HepG2 (cell line): ENCODE measurements around the gene MC3R. TPM values are rescaled to one million over a fixed set of nuclear protein-coding genes. Genes with fewer than 3 reads are reported as not detected.

Experiments used
- ATAC-seq: fragments of 200-7000 bp; cut with Tn5 transposase; 3 replicates; pipeline ENCODE4 v1.9.1; 2020; ENCODE audit warnings: mild to moderate bottlenecking, moderate library complexity
- BruUV-seq: library from RNA; stranded (reverse); fragments of 400-500 nt; replicated peaks from 2 replicates; lab custom pipeline; 2021; lab: Mats Ljungman, UMichigan
- CTCF ChIA-PET: fragments of 300-600 bp; formaldehyde crosslinking; extraction: SDS; loops from one replicate; lab custom pipeline; 2021; ENCODE audit warnings: low total read pairs, inconsistent platforms, low intra/inter-chr PET ratio; lab: Yijun Ruan, JAX
- POLR2A ChIA-PET: fragments of 350-600 bp; sonication (Branson Sonifier 250); formaldehyde crosslinking; loops from one replicate; lab custom pipeline; 2020; ENCODE audit warnings: antibody characterized with exemption, inconsistent platforms; lab: Yijun Ruan, JAX
- DNase-seq: peaks from one replicate; pipeline ENCODE4 v3.0.0-alpha.2; 2015; ENCODE audit warnings: low spot score
- FAIRE-seq: peaks from 3 replicates; lab custom pipeline; 2011; peaks lifted over from hg19 to GRCh38; lab: Jason Lieb, UNC
- H2AFZ ChIP-seq: one replicate; pipeline ENCODE4 v1.6.1; 2011; ENCODE audit warnings: low read length, inconsistent platforms
- H3K27ac ChIP-seq: fragments of 300-600 bp; 3 replicates; pipeline ENCODE4 v1.8.0; 2011; ENCODE audit warnings: mixed run types, mild to moderate bottlenecking, mixed read lengths, low read length, inconsistent platforms; ENCODE audit not compliant: insufficient read depth; ENCODE audit errors: extremely low read length
- H3K27me3 ChIP-seq, 2 experiments: fragments of 200-600 bp in 1 of 2; 2 replicates in 1 of 2; 3 replicates in 1 of 2; pipeline versions ENCODE4 v1.6.0 to v1.8.0; 2011; ENCODE audit warnings: low read length in 2 of 2, mild to moderate bottlenecking in 2 of 2, moderate library complexity in 2 of 2, inconsistent platforms in 1 of 2; ENCODE audit not compliant: insufficient read depth in 2 of 2, control insufficient read depth in 1 of 2
- H3K36me3 ChIP-seq, 2 experiments: fragments of 200-600 bp in 1 of 2; replicated peaks in 1 of 2; 2 replicates in 1 of 2; 3 replicates in 1 of 2; pipeline versions ENCODE4 v1.5.1 to v1.8.0; 2011; ENCODE audit warnings: low read length in 2 of 2, inconsistent platforms in 1 of 2; ENCODE audit not compliant: insufficient read depth in 2 of 2, control insufficient read depth in 1 of 2
- H3K4me1 ChIP-seq: 2 replicates; pipeline ENCODE4 v1.5.1; 2012; ENCODE audit warnings: low read length, inconsistent platforms; ENCODE audit not compliant: insufficient read depth
- H3K4me2 ChIP-seq: 2 replicates; pipeline ENCODE4 v1.6.0; 2011; ENCODE audit warnings: low read depth, low read length, inconsistent platforms
- H3K4me3 ChIP-seq, 3 experiments: fragments of 200-600 bp in 1 of 3; sonication (generic), shearing (Covaris generic) in 1 of 3; replicated peaks in 1 of 3; 2 replicates each; pipeline ENCODE4 v1.5.1; 2011 to 2016; ENCODE audit warnings: low read length in 3 of 3, inconsistent platforms in 2 of 3, low read depth in 2 of 3, mild to moderate bottlenecking in 2 of 3, control low read depth in 1 of 3, mixed read lengths in 1 of 3; ENCODE audit not compliant: insufficient read depth in 1 of 3
- H3K79me2 ChIP-seq: one replicate; pipeline ENCODE4 v1.6.1; 2011; ENCODE audit warnings: low read length, inconsistent platforms; ENCODE audit not compliant: insufficient read depth
- H3K9ac ChIP-seq: 2 replicates; pipeline ENCODE4 v1.6.0; 2011; ENCODE audit warnings: mild to moderate bottlenecking, low read depth, low read length, inconsistent platforms; ENCODE audit not compliant: insufficient read depth
- H3K9me3 ChIP-seq: 2 replicates; pipeline ENCODE4 v1.5.1; 2012; ENCODE audit warnings: mild to moderate bottlenecking, low read length
- H4K20me1 ChIP-seq: 2 replicates; pipeline ENCODE4 v1.6.0; 2011; ENCODE audit warnings: inconsistent platforms, mild to moderate bottlenecking, low read length, moderate library complexity; ENCODE audit not compliant: insufficient read depth
- ARNT ChIP-seq: fragments of 450-650 bp; IDR thresholded peaks from 2 replicates; pipeline ENCODE4 v1.6.1; 2017
- ATF7 ChIP-seq, 2 experiments: fragments of 450-650 bp in 1 of 2; sonication (generic) in 1 of 2; formaldehyde crosslinking in 1 of 2; IDR thresholded peaks; 2 replicates each; pipeline versions ENCODE4 v1.4.0 to v1.6.1; 2016 to 2020; ENCODE audit warnings: antibody characterized with exemption in 1 of 2, mild to moderate bottlenecking in 1 of 2, missing genetic modification reagents in 1 of 2
- CEBPB ChIP-seq: IDR thresholded peaks from 2 replicates; pipeline ENCODE4 v1.6.1; 2011; ENCODE audit warnings: low read depth, low read length, improper control_type of control experiment, borderline replicate concordance
- ELF4 ChIP-seq: sonication (generic); formaldehyde crosslinking; IDR thresholded peaks from 2 replicates; pipeline ENCODE4 v1.5.0; 2020; ENCODE audit warnings: missing genetic modification reagents, mild to moderate bottlenecking, moderate library complexity, borderline replicate concordance
- FOXC1 ChIP-seq: sonication (generic); formaldehyde crosslinking; IDR thresholded peaks from 2 replicates; pipeline ENCODE4 v1.8.0; 2022; ENCODE audit warnings: mild to moderate bottlenecking, missing genetic modification reagents, borderline replicate concordance
- GATA4 ChIP-seq: sonication (generic); IDR thresholded peaks from 2 replicates; pipeline ENCODE4 v1.6.1; 2016; ENCODE audit warnings: antibody characterized with exemption, low read depth, borderline replicate concordance
- SIX4 ChIP-seq: sonication (generic); formaldehyde crosslinking; IDR thresholded peaks from 2 replicates; pipeline ENCODE4 v1.4.0; 2020; ENCODE audit warnings: missing genetic modification reagents
- SRSF9 ChIP-seq: fragments of 200-400 bp; formaldehyde crosslinking; IDR thresholded peaks from 2 replicates; pipeline ENCODE4 v1.6.1; 2018; ENCODE audit warnings: borderline replicate concordance, mild to moderate bottlenecking, low read depth, low read length; ENCODE audit not compliant: insufficient read depth, poor library complexity, severe bottlenecking
- ZNF136 ChIP-seq: sonication (generic); formaldehyde crosslinking; IDR thresholded peaks from 2 replicates; pipeline ENCODE4 v1.8.1; 2022; ENCODE audit warnings: low read depth, mild to moderate bottlenecking, moderate library complexity, missing genetic modification reagents
- ZNF546 ChIP-seq: sonication (generic); formaldehyde crosslinking; conservative IDR thresholded peaks from 2 replicates; pipeline ENCODE4 v1.8.1; 2023; ENCODE audit warnings: mild to moderate bottlenecking, missing genetic modification reagents
- in situ Hi-C: cut with HindIII; loops from 2 replicates; pipeline ENCODE4 v1.10.0; 2017; ENCODE audit warnings: low pct_unique_long_range_greater_than_20kb; ENCODE audit not compliant: extremely low pct_ligation_motif_present
- intact Hi-C: fragments of 100-400 bp; cut with micrococcal nuclease; formaldehyde crosslinking; loops from one replicate; pipeline ENCODE4 v1.10.0; 2022; ENCODE audit not compliant: unreplicated experiment
- polyA plus RNA-seq, 8 experiments: library from polyadenylated mRNA; depleted of rRNA in 3 of 8; stranded (reverse) in 7 of 8; unstranded in 1 of 8; fragments of >200 nt; fragmentation: Illumina TruSeq in 4 of 8; extraction: Trizol in 4 of 8; gene quantifications; 2 replicates each; pipeline versions ENCODE4 v1.2.1 to v1.2.3, GENCODE V29; 2011 to 2016; ENCODE audit warnings: low read depth in 4 of 8, missing spikeins in 1 of 8, mixed read lengths in 1 of 8; ENCODE audit not compliant: insufficient read depth in 1 of 8
- total RNA-seq, 5 experiments: library from RNA; depleted of rRNA; stranded (reverse); fragments of >200 nt; fragmentation: Illumina TruSeq; extraction: Trizol; gene quantifications; 2 replicates each; pipeline ENCODE4 v1.2.3, GENCODE V29; 2016; ENCODE audit warnings: low read depth in 1 of 5
- TF ChIP-seq, protein P1 (sequence below): sonication (generic); formaldehyde crosslinking; IDR thresholded peaks from 2 replicates; pipeline ENCODE4 v1.4.0; 2020; ENCODE audit warnings: mild to moderate bottlenecking, missing genetic modification reagents, borderline replicate concordance
- TF ChIP-seq, protein P2 (sequence below): IDR thresholded peaks from 2 replicates; pipeline ENCODE4 v1.6.1; 2016; ENCODE audit warnings: low read depth, control low read depth
- TF ChIP-seq, protein P3 (sequence below): sonication (generic); formaldehyde crosslinking; conservative IDR thresholded peaks from 2 replicates; pipeline ENCODE4 v1.4.0; 2020; ENCODE audit warnings: missing genetic modification reagents

The MC3R gene
- total and polyA plus RNA-seq, 2 of the 13 experiments (the other 11 are each of a cell fraction or from before 2014, with no cell fraction given): not detected

DNA sequence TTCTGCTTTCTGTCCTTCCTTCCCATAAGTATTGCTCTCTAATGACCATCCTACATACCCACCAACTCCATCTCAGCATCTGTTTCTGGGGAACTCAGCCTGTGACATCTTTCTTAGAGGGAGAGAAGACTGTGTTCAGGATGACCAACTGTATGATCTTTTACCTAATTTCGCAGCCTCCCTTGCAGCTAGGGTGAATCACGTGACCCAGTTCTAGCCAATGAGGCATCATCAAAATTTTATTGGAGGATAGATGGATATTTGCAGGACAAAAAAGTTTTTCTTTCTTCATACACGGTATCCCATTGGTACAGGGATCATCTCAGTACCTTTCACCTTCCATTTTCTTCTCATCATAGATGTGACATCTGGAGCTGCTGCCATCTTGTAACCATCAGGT lies 14.4 kb upstream of the MC3R start (continued):
- TF ChIP-seq, protein P1, sequence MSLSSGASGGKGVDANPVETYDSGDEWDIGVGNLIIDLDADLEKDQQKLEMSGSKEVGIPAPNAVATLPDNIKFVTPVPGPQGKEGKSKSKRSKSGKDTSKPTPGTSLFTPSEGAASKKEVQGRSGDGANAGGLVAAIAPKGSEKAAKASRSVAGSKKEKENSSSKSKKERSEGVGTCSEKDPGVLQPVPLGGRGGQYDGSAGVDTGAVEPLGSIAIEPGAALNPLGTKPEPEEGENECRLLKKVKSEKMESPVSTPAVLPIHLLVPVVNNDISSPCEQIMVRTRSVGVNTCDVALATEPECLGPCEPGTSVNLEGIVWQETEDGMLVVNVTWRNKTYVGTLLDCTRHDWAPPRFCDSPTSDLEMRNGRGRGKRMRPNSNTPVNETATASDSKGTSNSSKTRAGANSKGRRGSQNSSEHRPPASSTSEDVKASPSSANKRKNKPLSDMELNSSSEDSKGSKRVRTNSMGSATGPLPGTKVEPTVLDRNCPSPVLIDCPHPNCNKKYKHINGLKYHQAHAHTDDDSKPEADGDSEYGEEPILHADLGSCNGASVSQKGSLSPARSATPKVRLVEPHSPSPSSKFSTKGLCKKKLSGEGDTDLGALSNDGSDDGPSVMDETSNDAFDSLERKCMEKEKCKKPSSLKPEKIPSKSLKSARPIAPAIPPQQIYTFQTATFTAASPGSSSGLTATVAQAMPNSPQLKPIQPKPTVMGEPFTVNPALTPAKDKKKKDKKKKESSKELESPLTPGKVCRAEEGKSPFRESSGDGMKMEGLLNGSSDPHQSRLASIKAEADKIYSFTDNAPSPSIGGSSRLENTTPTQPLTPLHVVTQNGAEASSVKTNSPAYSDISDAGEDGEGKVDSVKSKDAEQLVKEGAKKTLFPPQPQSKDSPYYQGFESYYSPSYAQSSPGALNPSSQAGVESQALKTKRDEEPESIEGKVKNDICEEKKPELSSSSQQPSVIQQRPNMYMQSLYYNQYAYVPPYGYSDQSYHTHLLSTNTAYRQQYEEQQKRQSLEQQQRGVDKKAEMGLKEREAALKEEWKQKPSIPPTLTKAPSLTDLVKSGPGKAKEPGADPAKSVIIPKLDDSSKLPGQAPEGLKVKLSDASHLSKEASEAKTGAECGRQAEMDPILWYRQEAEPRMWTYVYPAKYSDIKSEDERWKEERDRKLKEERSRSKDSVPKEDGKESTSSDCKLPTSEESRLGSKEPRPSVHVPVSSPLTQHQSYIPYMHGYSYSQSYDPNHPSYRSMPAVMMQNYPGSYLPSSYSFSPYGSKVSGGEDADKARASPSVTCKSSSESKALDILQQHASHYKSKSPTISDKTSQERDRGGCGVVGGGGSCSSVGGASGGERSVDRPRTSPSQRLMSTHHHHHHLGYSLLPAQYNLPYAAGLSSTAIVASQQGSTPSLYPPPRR (CRISPR knock-in tag): no peak
- no peak for TF ChIP-seq FOXC1 (CRISPR knock-in tag)
- TF ChIP-seq, protein P2, sequence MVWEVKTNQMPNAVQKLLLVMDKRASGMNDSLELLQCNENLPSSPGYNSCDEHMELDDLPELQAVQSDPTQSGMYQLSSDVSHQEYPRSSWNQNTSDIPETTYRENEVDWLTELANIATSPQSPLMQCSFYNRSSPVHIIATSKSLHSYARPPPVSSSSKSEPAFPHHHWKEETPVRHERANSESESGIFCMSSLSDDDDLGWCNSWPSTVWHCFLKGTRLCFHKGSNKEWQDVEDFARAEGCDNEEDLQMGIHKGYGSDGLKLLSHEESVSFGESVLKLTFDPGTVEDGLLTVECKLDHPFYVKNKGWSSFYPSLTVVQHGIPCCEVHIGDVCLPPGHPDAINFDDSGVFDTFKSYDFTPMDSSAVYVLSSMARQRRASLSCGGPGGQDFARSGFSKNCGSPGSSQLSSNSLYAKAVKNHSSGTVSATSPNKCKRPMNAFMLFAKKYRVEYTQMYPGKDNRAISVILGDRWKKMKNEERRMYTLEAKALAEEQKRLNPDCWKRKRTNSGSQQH: no peak

DNA sequence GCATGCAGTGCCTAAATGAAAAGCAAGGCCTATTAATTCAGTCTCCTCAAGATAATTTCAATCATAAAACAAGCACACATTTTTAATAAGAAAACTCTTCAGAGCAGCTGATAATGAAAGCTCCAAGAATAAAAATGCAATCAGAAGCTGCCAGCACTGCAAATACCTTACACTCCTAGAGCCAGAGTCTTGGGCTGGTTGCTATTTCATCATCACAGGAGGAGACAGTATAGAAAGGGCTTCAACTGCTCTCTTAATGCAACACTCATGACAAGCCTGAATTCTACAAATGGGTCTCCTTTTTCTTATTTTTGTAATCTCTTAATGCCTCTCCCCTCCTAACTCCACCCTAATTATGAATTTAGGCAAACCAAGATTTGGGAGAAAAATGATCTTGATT lies 11.2 kb upstream of the MC3R start:
- H4K20me1 ChIP-seq: no peaks in the 10 kb centered on the region
- no peak overlapping the region for H2AFZ ChIP-seq
- DNase-seq (no peak), FAIRE-seq (no peak), ATAC-seq (no peak)
- intact Hi-C loops (no loop called here), in situ Hi-C loops (no loop called here)
- BruUV-seq: no TSS peak
- H3K4me3 ChIP-seq: no peak overlapping the region
- TF ChIP-seq ARNT (no peak), ZNF546 (no peak), SRSF9 (no peak), SIX4 (no peak), ELF4 (CRISPR knock-in tag) (no peak), CEBPB (peak; percentile 56; the same call in 1 of the 2 replicates), ATF7 (IDR thresholded peaks at IDR 0.05) (peak; percentile 42), ATF7 (CRISPR knock-in tag; IDR thresholded peaks at IDR 0.05) (no peak), ZNF136 (no peak), GATA4 (no peak)
- TF ChIP-seq, protein P3, sequence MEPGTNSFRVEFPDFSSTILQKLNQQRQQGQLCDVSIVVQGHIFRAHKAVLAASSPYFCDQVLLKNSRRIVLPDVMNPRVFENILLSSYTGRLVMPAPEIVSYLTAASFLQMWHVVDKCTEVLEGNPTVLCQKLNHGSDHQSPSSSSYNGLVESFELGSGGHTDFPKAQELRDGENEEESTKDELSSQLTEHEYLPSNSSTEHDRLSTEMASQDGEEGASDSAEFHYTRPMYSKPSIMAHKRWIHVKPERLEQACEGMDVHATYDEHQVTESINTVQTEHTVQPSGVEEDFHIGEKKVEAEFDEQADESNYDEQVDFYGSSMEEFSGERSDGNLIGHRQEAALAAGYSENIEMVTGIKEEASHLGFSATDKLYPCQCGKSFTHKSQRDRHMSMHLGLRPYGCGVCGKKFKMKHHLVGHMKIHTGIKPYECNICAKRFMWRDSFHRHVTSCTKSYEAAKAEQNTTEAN (CRISPR knock-in tag): no peak
- H3K4me2 ChIP-seq: no peak overlapping the region
- CTCF ChIA-PET: no interaction called here
- no peaks in the 10 kb centered on the region for H3K4me1 ChIP-seq
- no peaks in the 10 kb centered on the region for H3K79me2 ChIP-seq
- H3K9ac ChIP-seq: no peak overlapping the region
- no peaks in the 10 kb centered on the region for H3K36me3 ChIP-seq
- no peak overlapping the region for H3K27ac ChIP-seq
- peaks cover 37% of the 10 kb centered on the region for H3K9me3 ChIP-seq
- POLR2A ChIA-PET: no interaction called here
- H3K27me3 ChIP-seq: no peaks in the 10 kb centered on the region
